ENCODE measurements around the gene TRPV4.

- TF ChIP-seq CTCF (IDR thresholded peaks at IDR 0.05), result no peak
- TF ChIP-seq POLR2AphosphoS5 (IDR thresholded peaks at IDR 0.05; ENCODE audit: insufficient read depth in 1 of 2, low read depth in 1 of 2), result no peak
Observed at GRCh38 chr12:109744026-109744425, 89.2 kb downstream of the TRPV4 start.

Measured in vagina (tissue), 2 donors.